Body of pancreas (tissue), 4 donors: ENCODE results near the gene CIROP. TPM values are rescaled to one million over a fixed set of nuclear protein-coding genes. Genes with fewer than 3 reads are reported as not detected.

Source experiments
- ATAC-seq: fragments of 150-250 bp; one replicate; pipeline ENCODE4 v1.9.1; 2016
- DNase-seq, 4 donors: peaks; one replicate each; pipeline ENCODE4 v3.0.0-alpha.2; 2019
- H3K27ac ChIP-seq, 4 donors: fragments of 200-600 bp; sonication (generic); 1 replicate in 3 of 4; 2 replicates in 1 of 4; pipeline versions ENCODE4 v1.5.1 to v1.6.1; 2016 to 2019; ENCODE audit warnings: mild to moderate bottlenecking in 1 of 4, mixed read lengths in 1 of 4, moderate library complexity in 1 of 4
- H3K27me3 ChIP-seq, 2 donors: fragments of 200-600 bp; sonication (generic); one replicate each; pipeline ENCODE4 v1.6.0; 2016; ENCODE audit warnings: mild to moderate bottlenecking in 1 of 2
- H3K36me3 ChIP-seq, 2 donors: fragments of 200-600 bp; sonication (generic); replicated peaks in 1 of 2; 2 replicates each; pipeline ENCODE4 v1.5.1; 2016; ENCODE audit warnings: low read depth in 2 of 2; ENCODE audit not compliant: insufficient read depth in 1 of 2
- H3K4me1 ChIP-seq: fragments of 200-600 bp; sonication (generic); one replicate; pipeline ENCODE4 v1.6.0; 2016
- H3K4me3 ChIP-seq, 2 donors: fragments of 200-600 bp; sonication (generic); 1 replicate in 1 of 2; 2 replicates in 1 of 2; pipeline ENCODE4 v1.5.1; 2016 to 2019
- H3K9me3 ChIP-seq, 3 donors: fragments of 200-600 bp; sonication (generic); 1 replicate in 2 of 3; 2 replicates in 1 of 3; pipeline ENCODE4 v1.5.1; 2016
- CTCF ChIP-seq, 7 experiments: fragments of 450-650 bp in 4 of 7; fragments of 200-600 bp in 3 of 7; sonication (generic) in 3 of 7; IDR thresholded peaks; one replicate each; pipeline ENCODE4 v1.5.1; 2016 to 2019; ENCODE audit warnings: antibody characterized with exemption in 7 of 7
- POLR2A ChIP-seq, 3 donors: fragments of 450-650 bp; IDR thresholded peaks; one replicate each; pipeline ENCODE4 v1.6.1; 2016; ENCODE audit warnings: antibody characterized with exemption in 3 of 3, mild to moderate bottlenecking in 2 of 3
- WGBS, 2 donors: methylation state at CpG; one replicate each; pipeline ENCODE4 v1.1.5; 2017; 5-methylcytosine and 5-hydroxymethylcytosine counted together
- intact Hi-C: fragments of 100-400 bp; cut with DNase I; formaldehyde crosslinking; loops from one replicate; pipeline ENCODE4 v1.15.1; 2023
- total RNA-seq, 2 donors: library from RNA; depleted of rRNA; stranded (reverse); fragments of >200 nt; gene quantifications; one replicate each; pipeline ENCODE4 v1.1.0, GENCODE V29; 2016

Gene CIROP, protein sequence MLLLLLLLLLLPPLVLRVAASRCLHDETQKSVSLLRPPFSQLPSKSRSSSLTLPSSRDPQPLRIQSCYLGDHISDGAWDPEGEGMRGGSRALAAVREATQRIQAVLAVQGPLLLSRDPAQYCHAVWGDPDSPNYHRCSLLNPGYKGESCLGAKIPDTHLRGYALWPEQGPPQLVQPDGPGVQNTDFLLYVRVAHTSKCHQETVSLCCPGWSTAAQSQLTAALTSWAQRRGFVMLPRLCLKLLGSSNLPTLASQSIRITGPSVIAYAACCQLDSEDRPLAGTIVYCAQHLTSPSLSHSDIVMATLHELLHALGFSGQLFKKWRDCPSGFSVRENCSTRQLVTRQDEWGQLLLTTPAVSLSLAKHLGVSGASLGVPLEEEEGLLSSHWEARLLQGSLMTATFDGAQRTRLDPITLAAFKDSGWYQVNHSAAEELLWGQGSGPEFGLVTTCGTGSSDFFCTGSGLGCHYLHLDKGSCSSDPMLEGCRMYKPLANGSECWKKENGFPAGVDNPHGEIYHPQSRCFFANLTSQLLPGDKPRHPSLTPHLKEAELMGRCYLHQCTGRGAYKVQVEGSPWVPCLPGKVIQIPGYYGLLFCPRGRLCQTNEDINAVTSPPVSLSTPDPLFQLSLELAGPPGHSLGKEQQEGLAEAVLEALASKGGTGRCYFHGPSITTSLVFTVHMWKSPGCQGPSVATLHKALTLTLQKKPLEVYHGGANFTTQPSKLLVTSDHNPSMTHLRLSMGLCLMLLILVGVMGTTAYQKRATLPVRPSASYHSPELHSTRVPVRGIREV
- total RNA-seq: not detected

DNA sequence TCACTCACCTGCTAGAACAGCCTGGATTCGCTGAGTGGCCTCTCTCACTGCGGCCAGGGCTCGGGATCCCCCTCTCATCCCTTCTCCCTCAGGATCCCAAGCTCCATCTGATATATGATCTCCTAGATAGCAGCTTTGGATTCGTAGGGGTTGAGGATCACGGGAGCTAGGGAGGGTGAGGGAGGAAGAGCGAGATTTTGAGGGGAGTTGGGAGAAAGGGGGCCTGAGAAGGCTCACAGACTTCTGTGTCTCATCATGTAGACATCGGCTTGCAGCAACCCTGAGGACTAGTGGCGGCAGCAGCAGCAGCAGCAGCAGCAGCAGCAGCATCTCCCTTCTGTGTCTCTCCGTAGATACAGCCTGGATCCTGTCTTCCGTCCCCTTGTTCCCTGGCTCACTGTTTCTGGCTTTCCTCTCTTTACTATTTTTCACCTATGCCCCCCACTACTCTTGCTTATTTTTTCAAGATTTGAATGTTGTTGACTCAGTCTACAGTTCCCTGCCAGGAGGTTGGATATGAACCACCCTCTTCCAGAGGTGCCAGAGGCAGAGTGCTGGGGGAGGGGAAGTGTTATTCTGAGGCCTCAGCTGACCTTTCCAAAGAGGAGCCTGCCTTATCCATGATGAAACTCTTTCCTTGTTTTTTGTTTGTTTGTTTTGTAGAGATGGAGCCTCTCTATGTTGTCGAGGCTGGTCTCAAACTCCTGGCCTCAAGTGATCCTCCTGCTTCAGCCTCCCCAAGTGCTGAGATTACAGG lies at the start of gene CIROP:
Gene CIROP, minus strand, starts transcription at position 399 of the 757 bp plus-strand sequence. Its CDS starts 69 bp downstream, at position 330.
- Histone ChIP-seq H3K4me3 (no peak within 1 kb of the TSS), H3K36me3 (no peaks in the 10 kb centered on the region), H3K27me3 (no peaks in the 10 kb centered on the region), H3K4me1 (peaks cover 2% of the 10 kb centered on the region), H3K27ac (no peak within 1 kb of the TSS), H3K9me3 (no peaks in the 10 kb centered on the region)
- intact Hi-C loops: no loop called here
- DNase-seq (no peak), ATAC-seq (no peak)
- WGBS, 2 donors: 70 to 72% methylated on average over 11 of the region's 11 CpGs
- no peak for TF ChIP-seq CTCF (IDR thresholded peaks at IDR 0.05)

DNA sequence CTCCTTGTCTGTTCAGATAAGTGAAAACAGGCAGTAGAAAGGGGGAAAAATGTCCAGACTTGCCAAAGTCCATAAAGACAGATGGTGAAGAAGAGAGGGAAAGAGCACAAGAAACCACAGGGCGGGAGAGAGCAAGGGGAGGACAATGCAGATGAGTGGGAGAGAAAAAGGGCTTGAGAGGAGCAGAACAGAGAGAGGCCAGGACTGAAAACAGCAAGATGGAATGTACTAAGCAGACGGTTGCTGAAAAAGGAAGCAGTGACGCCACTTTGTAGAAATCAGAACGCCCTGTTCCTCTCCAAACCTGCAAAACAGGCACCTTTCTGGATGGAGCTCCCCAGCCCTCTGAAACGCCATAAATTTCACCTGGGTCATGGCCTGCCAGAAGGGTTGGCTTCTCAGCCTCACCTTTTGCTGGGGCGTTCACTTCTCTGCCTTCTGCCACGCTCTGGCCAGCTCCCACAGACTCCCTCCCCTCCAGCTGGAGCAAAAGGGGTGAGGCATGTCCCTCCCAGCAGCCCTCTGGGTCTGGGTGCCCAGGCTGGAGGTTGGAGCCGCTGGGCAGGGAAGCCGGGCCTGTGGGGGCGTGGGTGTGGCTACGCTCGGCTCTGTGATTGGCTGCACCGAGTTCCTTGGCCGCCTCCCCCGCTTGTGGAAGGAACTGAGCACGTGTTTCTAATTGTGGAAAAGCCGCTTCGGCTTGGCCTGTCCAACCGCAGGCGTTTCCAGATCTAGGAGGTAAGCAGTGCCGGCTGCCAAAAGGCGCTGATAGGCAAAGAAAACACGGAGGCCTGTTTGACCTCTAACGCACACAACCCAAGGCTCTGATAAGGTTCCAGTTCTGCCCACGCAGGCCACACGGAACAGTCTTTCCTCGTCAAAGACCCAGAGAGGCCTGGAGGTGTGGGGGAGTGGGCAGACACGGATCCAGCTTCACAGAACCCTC lies 49.3 kb upstream of the CIROP start:
- H3K27ac ChIP-seq: peak overlapping the region; percentile 85 to 97 (median 89)
- no peaks in the 10 kb centered on the region for H3K9me3 ChIP-seq
- no peaks in the 10 kb centered on the region for H3K27me3 ChIP-seq
- TF ChIP-seq CTCF (IDR thresholded peaks at IDR 0.05) (peak in 1 of 7 experiments; percentile 3), POLR2A (IDR thresholded peaks at IDR 0.05) (peak; percentile 64 to 92 (median 83))
- DNase-seq (peak; percentile 94 to 98 (median 98)), ATAC-seq (peak; percentile 88)
- peaks cover 40% of the 10 kb centered on the region for H3K4me1 ChIP-seq
- WGBS, 2 donors: 30 to 36% methylated on average over 7 to 28 of the region's 28 CpGs
- intact Hi-C loops: no loop called here
- no peak overlapping the region for H3K4me3 ChIP-seq
- no peaks in the 10 kb centered on the region for H3K36me3 ChIP-seq

DNA sequence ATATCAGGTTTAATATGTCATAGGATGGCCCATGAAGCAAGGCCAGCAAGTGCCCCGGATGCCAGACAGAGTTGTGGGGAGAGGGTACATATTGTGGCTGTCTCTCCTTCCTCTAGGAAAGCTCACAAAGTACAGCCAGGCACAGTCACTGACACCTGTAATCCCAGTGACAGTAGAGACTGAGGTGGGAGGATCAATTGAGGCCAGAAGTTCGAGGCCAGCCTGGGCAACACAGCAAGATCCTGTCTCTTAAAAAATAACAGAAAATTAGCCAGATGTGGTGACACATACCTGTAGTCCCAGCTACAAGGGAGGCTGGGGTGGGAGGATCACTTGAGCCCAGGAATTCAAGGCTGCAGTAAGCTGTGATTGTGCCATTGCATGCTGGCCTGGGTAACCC lies 46.6 kb upstream of the CIROP start:
- DNase-seq: no peak
- Histone ChIP-seq H3K27ac (no peak overlapping the region), H3K4me3 (no peak overlapping the region), H3K9me3 (no peaks in the 10 kb centered on the region), H3K27me3 (no peaks in the 10 kb centered on the region), H3K4me1 (peaks cover 46% of the 10 kb centered on the region), H3K36me3 (no peaks in the 10 kb centered on the region)
- intact Hi-C loops: no loop called here
- no peak for TF ChIP-seq POLR2A (IDR thresholded peaks at IDR 0.05)
- no peak for TF ChIP-seq CTCF (IDR thresholded peaks at IDR 0.05)
- no peak for ATAC-seq
- 85 to 94% methylated on average over 2 of the region's 2 CpGs for WGBS, 2 donors

GRCh38 chr14:23149745-23150144 lies 45.0 kb upstream of the CIROP start:
- no peak for TF ChIP-seq CTCF (IDR thresholded peaks at IDR 0.05)
- TF ChIP-seq POLR2A (IDR thresholded peaks at IDR 0.05): no peak
- H3K4me1 ChIP-seq: peaks cover 42% of the 10 kb centered on the region
- intact Hi-C loops: no loop called here
- no peaks in the 10 kb centered on the region for H3K27me3 ChIP-seq
- no peak for ATAC-seq
- no peaks in the 10 kb centered on the region for H3K9me3 ChIP-seq
- no peak overlapping the region for H3K4me3 ChIP-seq
- no peak for DNase-seq
- H3K36me3 ChIP-seq: no peaks in the 10 kb centered on the region
- no peak overlapping the region for H3K27ac ChIP-seq
